GM10266 (cell line): ENCODE measurements around the gene IQGAP2.
"Not testable (repeated sequence)": the region's sequence is repeated elsewhere in the genome, so short reads cannot be mapped to it uniquely, and the experiment has no call there.

Experiments
- DNase-seq: peaks from one replicate; pipeline ENCODE4 v3.0.0; 2012; ENCODE audit errors: extremely low spot score
- TF ChIP-seq, protein P1 (sequence below): IDR thresholded peaks from 2 replicates; pipeline ENCODE4 v1.5.1; 2012; ENCODE audit warnings: mild to moderate bottlenecking, low read depth; ENCODE audit not compliant: control insufficient read depth, insufficient read depth; ENCODE audit errors: missing control alignments

Gene IQGAP2

DNA sequence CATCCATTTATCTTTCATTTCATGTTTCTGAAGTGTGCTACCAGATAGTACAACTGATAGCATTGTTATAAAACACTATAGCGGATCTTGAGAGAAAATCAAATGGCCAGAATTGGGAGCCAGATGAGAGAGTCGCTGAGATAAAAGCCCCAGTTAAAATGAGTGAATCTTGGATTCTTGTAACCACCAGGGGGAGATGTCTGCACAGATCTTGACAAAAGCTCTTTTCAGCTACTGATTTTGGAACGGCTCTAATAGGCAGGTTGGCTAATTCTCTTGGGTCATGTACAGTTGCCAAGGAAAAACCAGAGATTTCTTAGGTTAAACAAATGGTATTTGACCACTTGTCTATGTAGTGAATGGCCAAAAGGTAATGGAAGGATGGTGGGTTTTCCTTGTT, 198.4 kb downstream of the IQGAP2 start:
- peak; percentile 40 for DNase-seq
- TF ChIP-seq, protein P1, sequence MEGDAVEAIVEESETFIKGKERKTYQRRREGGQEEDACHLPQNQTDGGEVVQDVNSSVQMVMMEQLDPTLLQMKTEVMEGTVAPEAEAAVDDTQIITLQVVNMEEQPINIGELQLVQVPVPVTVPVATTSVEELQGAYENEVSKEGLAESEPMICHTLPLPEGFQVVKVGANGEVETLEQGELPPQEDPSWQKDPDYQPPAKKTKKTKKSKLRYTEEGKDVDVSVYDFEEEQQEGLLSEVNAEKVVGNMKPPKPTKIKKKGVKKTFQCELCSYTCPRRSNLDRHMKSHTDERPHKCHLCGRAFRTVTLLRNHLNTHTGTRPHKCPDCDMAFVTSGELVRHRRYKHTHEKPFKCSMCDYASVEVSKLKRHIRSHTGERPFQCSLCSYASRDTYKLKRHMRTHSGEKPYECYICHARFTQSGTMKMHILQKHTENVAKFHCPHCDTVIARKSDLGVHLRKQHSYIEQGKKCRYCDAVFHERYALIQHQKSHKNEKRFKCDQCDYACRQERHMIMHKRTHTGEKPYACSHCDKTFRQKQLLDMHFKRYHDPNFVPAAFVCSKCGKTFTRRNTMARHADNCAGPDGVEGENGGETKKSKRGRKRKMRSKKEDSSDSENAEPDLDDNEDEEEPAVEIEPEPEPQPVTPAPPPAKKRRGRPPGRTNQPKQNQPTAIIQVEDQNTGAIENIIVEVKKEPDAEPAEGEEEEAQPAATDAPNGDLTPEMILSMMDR: peak; percentile 65

DNA sequence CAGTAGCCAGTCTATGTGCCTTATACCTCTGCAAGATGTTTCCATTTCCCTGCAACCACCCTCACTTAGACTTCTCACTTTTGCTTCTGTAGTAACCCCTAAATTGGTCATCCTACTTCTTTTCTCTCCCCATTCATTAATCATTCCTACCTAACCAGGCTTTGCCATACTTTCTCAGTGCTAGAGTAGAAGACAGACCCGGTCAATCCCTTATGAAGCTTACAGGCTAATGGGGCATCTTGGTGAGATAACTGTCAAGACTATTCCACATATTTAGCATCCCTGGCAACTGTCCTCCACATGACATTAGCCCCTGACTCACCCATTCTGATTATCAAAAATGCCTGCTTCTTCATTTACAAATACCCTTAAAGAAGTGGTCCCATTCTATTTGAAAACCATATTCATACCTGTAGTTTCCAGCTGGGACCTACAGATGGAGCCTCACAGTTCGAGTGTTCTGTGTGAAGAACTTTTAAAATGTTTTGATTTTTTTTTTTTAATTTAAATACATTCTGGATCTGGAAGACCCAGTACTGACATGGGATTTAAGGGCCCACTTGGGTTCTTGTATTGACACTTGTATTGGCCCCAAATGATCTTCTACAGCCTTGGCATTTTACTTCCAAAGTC, 199.1 kb downstream of the IQGAP2 start:
- TF ChIP-seq, protein P1: no peak
- DNase-seq: no peak

DNA sequence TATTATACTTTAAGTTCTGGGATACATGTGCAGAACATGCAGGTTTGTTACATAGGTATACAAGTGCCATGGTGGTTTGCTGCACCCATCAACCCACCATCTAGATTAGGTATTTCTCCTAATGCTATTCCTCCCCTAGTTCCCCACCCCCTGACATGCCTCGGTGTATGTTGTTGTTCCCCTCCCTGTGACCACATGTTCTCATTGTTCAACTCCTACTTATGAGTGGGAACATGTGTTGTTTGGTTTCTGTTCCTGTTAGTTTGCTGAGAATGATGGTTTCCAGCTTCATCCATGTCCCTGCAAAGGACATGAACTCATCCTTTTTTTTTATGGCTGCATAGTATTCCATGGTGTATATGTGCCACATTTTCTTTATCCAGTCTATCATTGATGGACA, 200.9 kb downstream of the IQGAP2 start:
- DNase-seq: not testable (repeated sequence)

DNA sequence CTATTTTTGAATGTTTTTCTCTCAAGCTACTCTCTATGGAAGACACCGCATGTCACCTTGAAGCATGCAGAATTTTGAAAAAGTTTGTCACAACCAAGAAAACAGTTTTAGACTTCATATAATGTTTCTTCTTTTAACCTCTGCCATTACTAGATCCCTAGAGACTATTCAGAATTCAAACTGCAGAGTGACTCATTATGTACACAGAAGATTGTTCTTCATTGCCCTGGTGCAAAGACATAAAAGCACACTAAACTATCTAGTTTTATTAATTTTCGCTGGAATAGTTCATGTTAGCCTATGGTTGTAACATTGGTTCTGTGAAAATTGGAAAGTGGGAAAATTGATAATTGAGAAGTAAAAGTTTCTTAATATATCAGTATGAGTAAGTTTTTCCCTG, 201.8 kb downstream of the IQGAP2 start:
- TF ChIP-seq, protein P1: no peak
- DNase-seq: no peak

DNA sequence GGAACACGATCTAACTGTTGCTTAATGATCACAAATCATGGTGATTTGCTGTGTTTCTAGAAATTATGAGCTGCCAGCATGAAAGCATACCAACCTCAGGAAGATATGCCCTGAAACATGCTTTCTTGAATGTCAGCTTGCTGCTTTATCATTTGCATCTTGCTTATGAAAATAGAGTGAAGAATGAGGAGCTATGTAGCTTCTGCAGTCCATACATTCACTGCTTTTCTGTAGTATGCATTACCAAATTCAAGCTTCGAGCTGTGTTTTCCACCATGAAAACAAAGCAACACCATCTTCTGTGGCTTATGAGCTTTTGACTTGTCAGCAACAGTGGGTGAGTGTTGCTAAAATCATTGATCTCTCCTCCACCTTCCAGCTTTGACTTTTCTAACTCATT, 203.6 kb downstream of the IQGAP2 start:
- TF ChIP-seq, protein P1: no peak
- no peak for DNase-seq

DNA sequence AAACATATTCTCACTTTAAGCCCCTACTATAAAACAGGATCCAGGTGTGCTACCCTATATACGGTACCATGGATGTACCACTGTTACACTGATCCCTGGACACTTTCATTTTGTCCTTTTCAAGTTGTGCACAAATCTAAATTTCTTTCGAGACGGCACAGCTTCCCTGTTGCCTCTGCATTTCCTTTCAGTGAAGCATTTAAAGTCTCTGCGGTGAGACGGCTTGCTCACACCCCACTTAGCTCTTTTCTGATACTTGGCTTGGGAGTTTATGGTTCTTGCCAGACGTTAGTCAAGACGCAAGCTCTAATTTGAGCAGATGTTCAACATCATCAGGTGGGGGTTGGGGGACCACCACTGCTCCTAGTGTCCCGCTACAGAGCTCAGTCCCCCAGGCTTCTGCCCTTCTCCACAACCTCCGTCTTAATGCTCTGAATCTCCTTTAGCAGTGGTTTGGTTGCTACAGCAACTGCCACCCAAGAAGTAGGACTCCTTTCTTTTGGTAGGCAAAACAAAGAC, 204.3 kb downstream of the IQGAP2 start:
- TF ChIP-seq, protein P1: no peak
- DNase-seq: no peak

DNA sequence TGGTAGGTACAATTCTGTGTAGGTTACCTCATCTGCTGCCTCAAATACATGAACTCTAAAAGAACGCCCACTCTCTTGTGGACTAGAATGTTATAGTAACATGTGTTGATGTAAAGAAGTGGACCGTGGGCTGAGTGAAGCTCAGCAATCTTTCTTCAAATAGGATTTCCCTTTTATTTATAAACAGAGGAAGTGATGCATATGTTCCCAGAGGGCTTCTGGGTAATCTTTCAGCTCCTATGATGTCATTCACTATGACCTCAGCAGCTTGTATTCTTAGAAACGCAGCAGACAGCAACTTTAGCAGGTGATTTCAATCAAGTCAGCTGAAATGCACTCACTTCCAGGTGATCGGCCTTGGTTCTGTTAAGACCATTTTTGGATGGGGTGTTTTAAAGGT, 205.7 kb downstream of the IQGAP2 start:
- peak; percentile 28 for DNase-seq
- TF ChIP-seq, protein P1: no peak

DNA sequence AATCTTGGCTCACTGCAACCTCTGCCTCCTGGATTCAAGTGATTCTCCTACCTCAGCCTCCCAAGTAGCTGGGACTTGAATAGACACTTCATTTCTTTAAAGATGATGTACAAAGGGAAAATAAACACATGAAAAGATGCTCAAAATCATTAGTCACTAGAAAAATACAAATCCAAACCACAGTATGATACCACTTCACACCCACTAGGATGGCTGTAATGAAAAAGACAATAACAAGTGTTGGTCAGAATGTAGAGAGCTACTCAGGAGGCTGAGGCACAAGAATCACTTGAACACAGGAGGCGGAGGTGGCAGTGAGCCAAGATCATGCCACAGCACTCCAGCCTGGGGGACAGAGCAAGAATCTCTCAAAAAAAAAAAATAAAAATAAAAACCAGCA, 207.1 kb downstream of the IQGAP2 start:
- no peak for DNase-seq
- TF ChIP-seq, protein P1: no peak
